Right ventricle myocardium inferior (tissue), 1 donor: Measurements from ENCODE around the gene SIGLEC6. TPM values are rescaled to one million over a fixed set of nuclear protein-coding genes. Genes with fewer than 3 reads are reported as not detected.

ENCODE experiments used
- total RNA-seq: library from RNA; stranded (reverse); fragmentation: NEBNext Ultra II Directional; extraction: Animal tissue kit (Norgen Biotek cat#: 25700); gene quantifications from one replicate; pipeline ENCODE4 v1.2.1, GENCODE V29; 2021
- donor health status: DM: no; HTN: yes; CAD: no; lungs with severe emphysema.

Gene SIGLEC6
- total RNA-seq, 1 donor from 2014 or later: 0.24 TPM

Other genes with a start within 250 kb of the SIGLEC6 start
- not detected for gene IGLON5, start 220.0 kb downstream of the SIGLEC6 start, total RNA-seq
- gene VSIG10L, start 189.5 kb downstream of the SIGLEC6 start, total RNA-seq: 0.51 TPM
- 497 TPM for gene ETFB, start 165.3 kb downstream of the SIGLEC6 start, total RNA-seq
- gene CLDND2, start 162.7 kb downstream of the SIGLEC6 start, total RNA-seq: 1.7 TPM
- 3.5 TPM for gene NKG7, start 159.0 kb downstream of the SIGLEC6 start, total RNA-seq
- gene LIM2, start 143.7 kb downstream of the SIGLEC6 start, total RNA-seq: not detected
- not detected for gene C19orf84, start 141.1 kb downstream of the SIGLEC6 start, total RNA-seq
- gene SIGLEC10, start 114.0 kb downstream of the SIGLEC6 start, total RNA-seq: 1.1 TPM
- 0.08 TPM for gene SIGLEC8, start 73.2 kb downstream of the SIGLEC6 start, total RNA-seq
- not detected for gene CEACAM18, start 53.1 kb downstream of the SIGLEC6 start, total RNA-seq
- gene SIGLEC12, start 29.9 kb downstream of the SIGLEC6 start, total RNA-seq: 0.19 TPM
- 7.4 TPM for gene ZNF175, start 39.6 kb upstream of the SIGLEC6 start, total RNA-seq
- gene SIGLEC5, start 98.7 kb upstream of the SIGLEC6 start, total RNA-seq: not detected
- 1.2 TPM for gene SIGLEC14, start 115.2 kb upstream of the SIGLEC6 start, total RNA-seq
- 14.6 TPM for gene SPACA6, start 161.7 kb upstream of the SIGLEC6 start, total RNA-seq
- 0.57 TPM for gene HAS1, start 192.3 kb upstream of the SIGLEC6 start, total RNA-seq
- 5.3 TPM for gene FPR1, start 220.2 kb upstream of the SIGLEC6 start, total RNA-seq
- 0.95 TPM for gene FPR2, start 229.5 kb upstream of the SIGLEC6 start, total RNA-seq